Activated B cell treated with CpG ODN at 0.5 μM for 24 hours (primary cell): ENCODE measurements around the gene ETS1. TPM values are rescaled to one million over a fixed set of nuclear protein-coding genes. Genes with fewer than 3 reads are reported as not detected.

Experiments
- ATAC-seq: fragments of 200-7000 bp; cut with Tn5 transposase; one replicate; pipeline ENCODE4 v1.10.0; 2021; ENCODE audit warnings: low read depth, mild to moderate bottlenecking, moderate library complexity
- CTCF ChIA-PET: fragments of 350-600 bp; sonication (Branson Sonifier 250); formaldehyde crosslinking; loops from one replicate; lab custom pipeline; 2021; ENCODE audit warnings: antibody characterized with exemption; lab: Charles Lee
- POLR2A ChIA-PET: fragments of 350-600 bp; sonication (Branson Sonifier 250); formaldehyde crosslinking; loops from one replicate; lab custom pipeline; 2021; ENCODE audit warnings: antibody characterized with exemption; lab: Charles Lee
- DNase-seq: peaks from one replicate; pipeline ENCODE4 v3.0.0; 2022
- H3K27ac Mint-ChIP-seq: one replicate; pipeline ENCODE4 v1.8.0; 2020; ENCODE audit warnings: mixed read lengths
- H3K27me3 Mint-ChIP-seq: one replicate; pipeline ENCODE4 v1.8.0; 2021; ENCODE audit warnings: mixed read lengths
- H3K36me3 Mint-ChIP-seq: one replicate; pipeline ENCODE4 v1.8.0; 2021; ENCODE audit warnings: low read depth, mixed read lengths
- H3K4me1 Mint-ChIP-seq: one replicate; pipeline ENCODE4 v1.8.0; 2021; ENCODE audit warnings: mixed read lengths
- H3K4me3 Mint-ChIP-seq: one replicate; pipeline ENCODE4 v1.8.0; 2020; ENCODE audit warnings: mild to moderate bottlenecking, mixed read lengths
- H3K9me3 Mint-ChIP-seq: one replicate; pipeline ENCODE4 v1.8.0; 2020; ENCODE audit warnings: mixed read lengths
- CTCF ChIP-seq: fragments of 200-600 bp; IDR thresholded peaks from one replicate; pipeline ENCODE4 v1.8.0; 2022; ENCODE audit warnings: antibody characterized with exemption, mild to moderate bottlenecking
- intact Hi-C: fragments of 100-400 bp; cut with micrococcal nuclease; formaldehyde crosslinking; loops from one replicate; pipeline ENCODE4 v1.15.1; 2024
- total RNA-seq: library from RNA; stranded (reverse); gene quantifications from 2 replicates; pipeline ENCODE4 v1.2.3, GENCODE V29; 2022

ETS1 gene
- total RNA-seq, 1 donor from 2014 or later = 301 TPM

- Mint-ChIP-seq H3K36me3 (peaks cover 69% of the 10 kb centered on the region), H3K4me3 (peak overlapping the region; percentile 99), H3K27ac (peak overlapping the region; percentile 97), H3K9me3 (no peaks in the 10 kb centered on the region), H3K4me1 (peaks cover 75% of the 10 kb centered on the region), H3K27me3 (no peaks in the 10 kb centered on the region)
- DNase-seq (no peak), ATAC-seq (no peak)
- POLR2A ChIA-PET = interaction anchor here (0.9 to 12.7 kb wide), 22 partner anchors 10 to 235 kb away, joined by 3 to 283 read pairs (median 7); partner anchors contain the start of gene FLI1
- TF ChIP-seq CTCF = no peak
- CTCF ChIA-PET = interaction anchor here (0.5 to 5.7 kb wide), 14 partner anchors 23 to 236 kb away, joined by 3 to 33 read pairs (median 4); no protein-coding TSS in a partner anchor
- intact Hi-C loops = loop anchor here (1.0 kb wide), 1 partner anchor 12 kb away; no protein-coding TSS in a partner anchor
Observed at GRCh38 chr11:128519338-128519737, 68.0 kb downstream of the ETS1 start.

GRCh38 chr11:128518493-128519207 is 68.7 kb downstream of the ETS1 start:
- POLR2A ChIA-PET = interaction anchor here (0.7 to 12.7 kb wide), 22 partner anchors 9 to 235 kb away, joined by 3 to 283 read pairs (median 8); no protein-coding TSS in a partner anchor
- intact Hi-C loops = loop anchor here (1.0 kb wide), 1 partner anchor 11 kb away; no protein-coding TSS in a partner anchor

GRCh38 chr11:128517451-128518230 is 69.7 kb downstream of the ETS1 start:
- ChIA-PET POLR2A (interaction anchor here (0.6 to 12.7 kb wide), 17 partner anchors 8 to 239 kb away, joined by 3 to 283 read pairs (median 12); partner anchors contain the start of gene FLI1), CTCF (interaction anchor here (0.7 to 5.7 kb wide), 9 partner anchors 36 to 313 kb away, joined by 3 to 33 read pairs (median 7); no protein-coding TSS in a partner anchor)
- Mint-ChIP-seq H3K36me3 (peaks cover 85% of the 10 kb centered on the region), H3K9me3 (no peaks in the 10 kb centered on the region), H3K27ac (peak overlapping the region; percentile 97), H3K4me1 (peaks cover 77% of the 10 kb centered on the region), H3K27me3 (no peaks in the 10 kb centered on the region), H3K4me3 (peak overlapping the region; percentile 99)
- TF ChIP-seq CTCF = no peak
- ATAC-seq (no peak), DNase-seq (no peak)
- intact Hi-C loops = no loop called here

More at GRCh38 chr11:128518493-128519207, 68.7 kb downstream of the ETS1 start:
- no peak for TF ChIP-seq CTCF
- no peak for ATAC-seq
- Mint-ChIP-seq H3K27ac (peak overlapping the region; percentile 97), H3K9me3 (no peaks in the 10 kb centered on the region), H3K4me3 (peak overlapping the region; percentile 99), H3K4me1 (peaks cover 77% of the 10 kb centered on the region), H3K27me3 (no peaks in the 10 kb centered on the region), H3K36me3 (peaks cover 76% of the 10 kb centered on the region)
- CTCF ChIA-PET = interaction anchor here (0.5 to 5.7 kb wide), 11 partner anchors 22 to 312 kb away, joined by 3 to 33 read pairs (median 5); no protein-coding TSS in a partner anchor
- no peak for DNase-seq

GRCh38 chr11:128516886-128517285 is 70.5 kb downstream of the ETS1 start:
- Mint-ChIP-seq H3K36me3 (peaks cover 89% of the 10 kb centered on the region), H3K4me3 (peak overlapping the region; percentile 99), H3K27me3 (no peaks in the 10 kb centered on the region), H3K9me3 (no peaks in the 10 kb centered on the region), H3K27ac (peak overlapping the region; percentile 97), H3K4me1 (peaks cover 83% of the 10 kb centered on the region)
- intact Hi-C loops = no loop called here
- ATAC-seq (no peak), DNase-seq (no peak)
- ChIA-PET CTCF (interaction anchor here (0.7 to 5.7 kb wide), 3 partner anchors 36 to 240 kb away, joined by 3 to 24 read pairs (median 3); no protein-coding TSS in a partner anchor), POLR2A (interaction anchor here (0.6 to 12.7 kb wide), 11 partner anchors 8 to 240 kb away, joined by 3 to 283 read pairs (median 61); partner anchors contain the start of gene FLI1)
- no peak for TF ChIP-seq CTCF
